ENCODE data around the gene MB.

Gene MB

GRCh38 chr22:35569916-35570315 lies 47.2 kb downstream of the MB start:
- no peak for DNase-seq

DNA sequence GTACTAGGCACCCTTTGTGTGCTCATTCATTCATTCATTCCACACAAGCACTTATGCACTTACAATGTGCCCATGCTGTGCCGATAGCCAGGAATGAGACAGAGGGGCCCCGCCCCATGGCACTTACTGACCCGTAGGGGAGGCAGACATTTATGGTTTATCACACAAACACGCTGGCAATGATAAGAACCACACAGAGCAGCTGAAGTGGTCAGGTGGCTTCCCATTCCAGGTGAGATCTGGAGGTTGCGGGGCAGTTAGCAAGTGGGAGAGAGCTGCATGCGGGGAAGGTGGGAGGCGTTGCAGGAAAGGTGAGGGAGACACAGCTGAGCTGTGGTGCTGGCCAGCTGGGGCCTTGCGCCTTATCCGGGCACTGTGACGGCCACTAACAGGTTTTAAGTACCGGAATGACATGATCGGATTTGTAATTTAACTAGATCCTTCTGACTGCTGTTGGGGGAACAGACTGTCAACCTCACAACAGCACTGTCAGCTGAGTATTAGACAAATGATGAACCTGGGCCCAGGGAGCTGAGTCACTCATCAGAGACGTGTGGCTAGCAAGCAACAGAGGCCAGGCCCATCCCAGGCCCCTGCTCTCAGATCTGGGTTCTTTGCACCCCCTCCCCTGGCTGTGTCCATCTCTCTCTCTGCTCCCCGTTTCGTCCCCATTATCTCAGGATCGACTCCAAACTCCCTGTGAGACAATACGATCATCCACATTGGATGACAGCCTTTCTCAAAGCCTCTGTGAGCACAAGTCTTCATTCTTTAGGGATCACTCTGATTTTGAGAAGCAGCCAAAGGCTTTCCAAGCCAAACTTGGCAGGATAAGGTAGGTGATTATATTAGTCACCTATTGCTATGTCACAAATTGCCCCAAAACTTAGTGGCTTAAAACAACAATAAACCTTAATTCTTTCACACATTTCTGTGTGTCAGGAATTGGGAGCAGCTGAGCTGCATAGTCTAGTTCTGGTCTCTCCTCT lies 48.1 kb downstream of the MB start:
- no peak for DNase-seq

- no peak for DNase-seq
These were observed 49.6 kb downstream of the MB start for GRCh38 chr22:35567351-35568141.

DNA sequence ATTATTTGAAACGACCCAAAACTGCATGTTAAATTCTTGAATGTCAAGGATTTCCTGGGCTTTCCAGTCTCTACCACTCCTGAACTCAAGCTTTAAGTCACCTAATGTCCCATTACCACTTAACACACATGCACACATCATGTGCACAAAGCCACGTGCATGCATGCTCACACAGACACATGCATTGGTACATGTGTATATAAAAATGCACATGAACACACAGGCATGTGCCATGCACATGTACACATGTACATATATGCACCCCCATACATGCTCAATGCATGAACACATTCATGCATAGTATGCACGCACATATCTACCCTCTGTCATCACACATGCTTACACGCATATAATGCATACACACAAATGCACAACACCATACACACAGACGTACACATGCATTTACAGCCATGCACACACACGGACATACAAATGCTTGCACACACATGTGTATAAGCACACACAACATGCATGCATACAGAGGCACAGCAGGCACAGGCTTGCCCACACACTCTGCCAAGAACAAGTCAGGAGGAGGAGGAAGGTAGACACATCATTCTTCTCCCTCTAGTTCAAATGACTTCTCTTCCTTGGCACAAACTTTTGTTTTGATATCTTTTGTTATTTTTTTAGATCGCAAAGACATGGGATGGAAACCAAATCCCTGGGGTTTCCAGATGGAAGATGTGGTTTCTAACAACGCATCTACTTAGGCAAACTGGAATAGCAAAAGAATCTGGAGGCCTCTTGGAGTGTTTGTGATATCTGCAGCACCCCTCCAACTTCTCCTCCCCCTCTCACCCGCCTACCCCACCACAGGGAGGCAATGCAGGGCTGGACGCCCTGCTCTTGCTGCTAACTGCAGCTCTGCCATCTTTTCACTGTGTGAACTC lies 51.9 kb downstream of the MB start:
- DNase-seq: no peak

DNA sequence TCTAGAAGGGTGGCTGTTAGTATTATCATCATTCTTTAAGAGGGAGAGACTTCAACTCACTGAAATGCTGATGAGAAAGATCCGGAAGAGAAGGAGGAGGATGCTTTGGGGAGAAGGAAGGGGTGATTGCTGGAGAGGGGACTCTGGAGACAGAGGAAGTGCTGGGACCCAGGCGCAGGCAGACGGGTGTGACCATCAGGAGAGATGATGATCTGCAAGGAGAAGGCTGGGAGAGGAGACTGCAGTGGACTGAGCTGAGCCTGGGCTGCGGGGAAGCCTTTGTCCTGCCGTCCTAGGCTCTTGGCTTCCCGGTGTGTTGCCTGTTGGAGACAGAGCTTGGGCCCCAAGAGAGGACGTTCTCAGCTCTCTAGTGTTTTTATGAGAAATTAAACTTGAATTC lies 53.9 kb downstream of the MB start:
- no peak for DNase-seq

- no peak for DNase-seq
These were observed 55.2 kb downstream of the MB start for GRCh38 chr22:35561796-35562526.

- no peak for DNase-seq
These were observed 56.3 kb downstream of the MB start for GRCh38 chr22:35560824-35561223.

- DNase-seq: no peak
These were observed 56.8 kb downstream of the MB start for GRCh38 chr22:35560366-35560765.

- DNase-seq: no peak
These were observed 57.6 kb downstream of the MB start for GRCh38 chr22:35559354-35560005.

DNA sequence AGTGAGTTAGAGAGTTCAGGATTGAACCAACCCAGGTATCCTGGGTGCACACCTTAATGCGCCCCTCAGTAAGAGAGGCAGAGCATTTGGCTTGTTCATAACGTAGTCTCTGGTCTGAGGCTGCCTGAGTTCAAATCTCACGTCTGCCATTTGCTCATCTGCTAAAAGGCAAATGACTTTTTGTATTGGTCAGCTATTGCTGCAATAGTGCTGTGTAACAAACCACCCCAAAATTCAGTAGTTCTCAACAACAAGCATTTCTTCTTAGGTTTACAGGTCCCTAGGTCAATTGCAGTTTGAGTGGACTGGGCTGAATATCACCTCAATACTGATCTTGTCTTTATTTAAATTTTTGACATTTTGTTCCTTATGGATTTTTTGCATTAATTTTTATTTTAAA lies 58.4 kb downstream of the MB start:
- no peak for DNase-seq

- DNase-seq: no peak
These were observed 59.1 kb downstream of the MB start for GRCh38 chr22:35558031-35558430.

All from activated gamma-delta T cell treated with Interleukin-2 at 50 U/mL for 16 hours (primary cell).